ENCODE measurements around the gene SLC35A2.

Gene SLC35A2

DNA sequence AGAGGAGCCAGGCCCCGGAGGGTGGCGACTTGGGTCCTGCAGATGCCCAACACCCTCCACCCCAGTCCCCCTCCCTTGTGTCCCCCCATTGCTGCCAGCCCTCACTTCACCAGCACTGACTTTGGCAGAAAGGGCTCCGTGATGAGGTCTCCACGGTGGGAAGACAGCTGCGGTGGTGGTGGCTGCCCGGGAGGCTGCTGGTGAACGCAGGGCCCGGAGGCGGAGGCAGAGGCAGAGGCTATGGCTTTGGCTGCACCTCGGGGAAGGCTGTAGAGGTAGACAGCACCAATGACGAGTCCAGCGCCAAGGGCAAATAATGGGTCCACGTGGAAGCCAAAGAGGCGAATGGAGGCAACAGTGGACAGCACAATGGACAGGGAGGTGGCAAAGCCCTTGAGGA, 6.8 kb downstream of the SLC35A2 start:
- H3K79me2 ChIP-seq (ENCODE audit: insufficient read depth, low read length): peaks cover under 1% of the 10 kb centered on the region; the same call in 1 of the 2 replicates
- no peaks in the 10 kb centered on the region for H3K27me3 ChIP-seq (ENCODE audit: insufficient read depth, low read length)
- H4K20me1 ChIP-seq (ENCODE audit: insufficient read depth, low read length): no peaks in the 10 kb centered on the region
- no peaks in the 10 kb centered on the region for H3F3A ChIP-seq (ENCODE audit: insufficient read depth, low read length)
- H3K9ac ChIP-seq (ENCODE audit: low read length): no peak overlapping the region
- H3K4me1 ChIP-seq (ENCODE audit: insufficient read depth, low read length, severe bottlenecking): peaks cover under 1% of the 10 kb centered on the region
- no peak overlapping the region for H3K4me2 ChIP-seq (ENCODE audit: low read length)
- H3K4me3 ChIP-seq (ENCODE audit: low read depth, low read length, poor library complexity, severe bottlenecking): no peak overlapping the region
- no peaks in the 10 kb centered on the region for H3K9me2 ChIP-seq (ENCODE audit: low read depth, low read length)
- H3K27ac ChIP-seq (ENCODE audit: low read depth, low read length, poor library complexity, severe bottlenecking): no peak overlapping the region
- no peaks in the 10 kb centered on the region for H3K9me3 ChIP-seq (ENCODE audit: low read length)
- no peak for TF ChIP-seq EZH2 (IDR thresholded peaks at IDR 0.05; ENCODE audit: borderline replicate concordance, low read length)
- H3K36me3 ChIP-seq (ENCODE audit: insufficient read depth, low read length): peaks cover 42% of the 10 kb centered on the region
- no peak overlapping the region for H2AFZ ChIP-seq (ENCODE audit: low read length)

DNA sequence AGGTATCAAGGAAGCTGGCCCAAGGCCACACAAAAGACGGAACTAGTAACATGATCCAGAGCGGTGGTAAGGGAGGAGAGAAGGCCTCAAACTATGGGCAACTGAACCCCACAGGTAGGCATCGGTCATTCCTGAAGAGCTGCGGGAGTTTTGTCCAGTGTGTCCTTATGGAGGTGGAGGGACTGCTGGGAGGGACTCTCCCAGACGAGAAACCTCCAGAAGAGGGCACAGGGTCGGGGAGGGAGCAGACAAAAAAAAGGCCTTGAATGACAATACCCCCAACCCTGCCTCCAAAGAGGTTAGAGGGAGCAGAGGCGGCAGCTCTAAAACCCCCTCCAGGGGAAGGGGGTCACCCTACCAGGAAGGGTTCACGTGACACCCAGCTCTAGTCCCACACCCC, 7.3 kb downstream of the SLC35A2 start:
- Histone ChIP-seq H3K9me3 (ENCODE audit: low read length) (no peaks in the 10 kb centered on the region), H2AFZ (ENCODE audit: low read length) (no peak overlapping the region), H3K9me2 (ENCODE audit: low read depth, low read length) (no peaks in the 10 kb centered on the region), H3K79me2 (ENCODE audit: insufficient read depth, low read length) (peaks cover 5% of the 10 kb centered on the region; the same call in 1 of the 2 replicates), H3K27ac (ENCODE audit: low read depth, low read length, poor library complexity, severe bottlenecking) (no peak overlapping the region), H3K4me3 (ENCODE audit: low read depth, low read length, poor library complexity, severe bottlenecking) (no peak overlapping the region), H4K20me1 (ENCODE audit: insufficient read depth, low read length) (no peaks in the 10 kb centered on the region), H3F3A (ENCODE audit: insufficient read depth, low read length) (no peaks in the 10 kb centered on the region), H3K9ac (ENCODE audit: low read length) (no peak overlapping the region), H3K27me3 (ENCODE audit: insufficient read depth, low read length) (no peaks in the 10 kb centered on the region), H3K4me1 (ENCODE audit: insufficient read depth, low read length, severe bottlenecking) (peaks cover 5% of the 10 kb centered on the region), H3K4me2 (ENCODE audit: low read length) (no peak overlapping the region), H3K36me3 (ENCODE audit: insufficient read depth, low read length) (peaks cover 47% of the 10 kb centered on the region)
- no peak for TF ChIP-seq CTCF (IDR thresholded peaks at IDR 0.05; ENCODE audit: low read length)
- no peak for TF ChIP-seq EZH2 (IDR thresholded peaks at IDR 0.05; ENCODE audit: borderline replicate concordance, low read length)

DNA sequence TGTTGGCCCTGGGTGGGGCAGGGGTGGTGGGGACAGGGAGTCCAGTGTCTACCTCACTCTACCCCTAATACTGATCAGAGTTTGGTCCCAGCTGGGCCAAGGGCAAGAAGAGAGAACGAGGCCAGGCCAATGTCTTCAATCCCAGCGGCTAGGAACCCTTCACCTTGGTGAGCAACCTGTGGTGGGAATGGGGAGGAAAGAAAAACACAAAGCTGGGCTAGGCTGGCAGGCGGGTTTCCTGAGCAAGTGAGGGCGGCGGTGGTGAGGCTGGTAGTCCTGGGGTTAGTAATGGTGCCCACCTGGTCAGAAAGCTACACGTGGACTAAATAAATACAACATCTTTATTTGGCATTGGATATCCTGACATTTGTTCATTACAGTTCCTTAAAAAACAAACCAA, 8.2 kb downstream of the SLC35A2 start:
- no peak overlapping the region for H3K4me3 ChIP-seq (ENCODE audit: low read depth, low read length, poor library complexity, severe bottlenecking)
- TF ChIP-seq EZH2 (IDR thresholded peaks at IDR 0.05; ENCODE audit: borderline replicate concordance, low read length): no peak
- no peak for TF ChIP-seq CTCF (IDR thresholded peaks at IDR 0.05; ENCODE audit: low read length)

GRCh38 chrX:48902776-48903175, 8.7 kb downstream of the SLC35A2 start:
- H3K79me2 ChIP-seq (ENCODE audit: insufficient read depth, low read length): peaks cover 7% of the 10 kb centered on the region; the same call in 1 of the 2 replicates
- no peak for TF ChIP-seq CTCF (IDR thresholded peaks at IDR 0.05; ENCODE audit: low read length)
- no peak overlapping the region for H2AFZ ChIP-seq (ENCODE audit: low read length)
- H3K9me3 ChIP-seq (ENCODE audit: low read length): no peaks in the 10 kb centered on the region
- H3K4me1 ChIP-seq (ENCODE audit: insufficient read depth, low read length, severe bottlenecking): peaks cover 14% of the 10 kb centered on the region
- no peaks in the 10 kb centered on the region for H4K20me1 ChIP-seq (ENCODE audit: insufficient read depth, low read length)
- no peak overlapping the region for H3K4me3 ChIP-seq (ENCODE audit: low read depth, low read length, poor library complexity, severe bottlenecking)
- H3K4me2 ChIP-seq (ENCODE audit: low read length): no peak overlapping the region
- no peaks in the 10 kb centered on the region for H3F3A ChIP-seq (ENCODE audit: insufficient read depth, low read length)
- H3K27ac ChIP-seq (ENCODE audit: low read depth, low read length, poor library complexity, severe bottlenecking): no peak overlapping the region
- no peaks in the 10 kb centered on the region for H3K27me3 ChIP-seq (ENCODE audit: insufficient read depth, low read length)
- no peaks in the 10 kb centered on the region for H3K9me2 ChIP-seq (ENCODE audit: low read depth, low read length)
- no peak overlapping the region for H3K9ac ChIP-seq (ENCODE audit: low read length)
- H3K36me3 ChIP-seq (ENCODE audit: insufficient read depth, low read length): peaks cover 49% of the 10 kb centered on the region

More for the DNA sequence above, 8.2 kb downstream of the SLC35A2 start:
- Histone ChIP-seq H3K9me3 (ENCODE audit: low read length) (no peaks in the 10 kb centered on the region), H3K9me2 (ENCODE audit: low read depth, low read length) (no peaks in the 10 kb centered on the region), H3K27ac (ENCODE audit: low read depth, low read length, poor library complexity, severe bottlenecking) (no peak overlapping the region), H3K4me2 (ENCODE audit: low read length) (no peak overlapping the region), H3F3A (ENCODE audit: insufficient read depth, low read length) (no peaks in the 10 kb centered on the region), H3K79me2 (ENCODE audit: insufficient read depth, low read length) (peaks cover 7% of the 10 kb centered on the region; the same call in 1 of the 2 replicates), H3K36me3 (ENCODE audit: insufficient read depth, low read length) (peaks cover 49% of the 10 kb centered on the region), H4K20me1 (ENCODE audit: insufficient read depth, low read length) (no peaks in the 10 kb centered on the region), H2AFZ (ENCODE audit: low read length) (no peak overlapping the region), H3K27me3 (ENCODE audit: insufficient read depth, low read length) (no peaks in the 10 kb centered on the region), H3K4me1 (ENCODE audit: insufficient read depth, low read length, severe bottlenecking) (peaks cover 14% of the 10 kb centered on the region), H3K9ac (ENCODE audit: low read length) (no peak overlapping the region)
